ENCODE results near the gene SH3BP5L. TPM values are rescaled to one million over a fixed set of nuclear protein-coding genes. Genes with fewer than 3 reads are reported as not detected.

Gene SH3BP5L
- total RNA-seq: 23.9 and 26.0 TPM in 2 replicates

DNA sequence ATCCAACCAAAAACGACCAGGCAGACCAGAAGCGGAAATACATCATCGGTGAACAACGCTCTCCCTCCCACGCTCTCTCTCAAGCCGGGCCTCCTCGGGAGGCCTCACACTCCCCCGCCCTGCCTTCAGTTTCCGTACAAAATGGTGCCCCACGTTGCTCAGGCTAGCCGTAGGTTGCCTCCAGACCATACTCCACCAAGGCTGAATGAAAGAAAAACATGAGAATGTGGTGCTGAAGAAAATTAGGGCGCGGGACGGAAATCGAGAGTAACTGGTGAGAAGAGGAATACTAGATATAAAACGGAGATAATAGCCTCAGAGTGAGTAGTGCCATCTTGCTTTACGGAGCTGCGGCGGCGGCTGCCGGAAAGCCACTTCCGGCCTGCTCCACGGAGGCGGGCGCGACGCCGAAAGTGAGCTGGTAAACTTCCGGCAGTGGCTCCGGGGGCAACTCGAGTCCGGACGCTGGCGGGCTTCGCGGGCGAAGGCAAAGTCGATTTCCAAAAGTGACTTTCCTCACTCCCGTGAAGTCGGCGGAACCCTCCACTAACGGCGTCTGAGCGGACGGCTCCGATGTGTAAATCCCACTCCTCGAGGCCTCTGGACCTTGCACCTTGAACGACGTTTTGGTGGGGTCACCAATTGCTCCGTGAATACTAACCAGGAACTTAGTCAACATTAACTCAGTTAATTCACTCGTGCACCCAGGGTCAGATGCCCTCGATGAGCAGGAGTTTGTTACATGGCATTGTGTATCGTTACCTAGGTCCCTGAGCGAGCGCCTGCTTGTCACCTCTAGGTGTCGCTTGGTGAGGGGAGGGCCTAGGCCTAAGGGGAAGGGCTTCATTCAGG lies at the start of gene SH3BP5L:
TSS of gene SH3BP5L (minus strand) at position 7 of the 852 bp plus-strand sequence. CDS start 980 bp downstream, outside the sequence.

DNA sequence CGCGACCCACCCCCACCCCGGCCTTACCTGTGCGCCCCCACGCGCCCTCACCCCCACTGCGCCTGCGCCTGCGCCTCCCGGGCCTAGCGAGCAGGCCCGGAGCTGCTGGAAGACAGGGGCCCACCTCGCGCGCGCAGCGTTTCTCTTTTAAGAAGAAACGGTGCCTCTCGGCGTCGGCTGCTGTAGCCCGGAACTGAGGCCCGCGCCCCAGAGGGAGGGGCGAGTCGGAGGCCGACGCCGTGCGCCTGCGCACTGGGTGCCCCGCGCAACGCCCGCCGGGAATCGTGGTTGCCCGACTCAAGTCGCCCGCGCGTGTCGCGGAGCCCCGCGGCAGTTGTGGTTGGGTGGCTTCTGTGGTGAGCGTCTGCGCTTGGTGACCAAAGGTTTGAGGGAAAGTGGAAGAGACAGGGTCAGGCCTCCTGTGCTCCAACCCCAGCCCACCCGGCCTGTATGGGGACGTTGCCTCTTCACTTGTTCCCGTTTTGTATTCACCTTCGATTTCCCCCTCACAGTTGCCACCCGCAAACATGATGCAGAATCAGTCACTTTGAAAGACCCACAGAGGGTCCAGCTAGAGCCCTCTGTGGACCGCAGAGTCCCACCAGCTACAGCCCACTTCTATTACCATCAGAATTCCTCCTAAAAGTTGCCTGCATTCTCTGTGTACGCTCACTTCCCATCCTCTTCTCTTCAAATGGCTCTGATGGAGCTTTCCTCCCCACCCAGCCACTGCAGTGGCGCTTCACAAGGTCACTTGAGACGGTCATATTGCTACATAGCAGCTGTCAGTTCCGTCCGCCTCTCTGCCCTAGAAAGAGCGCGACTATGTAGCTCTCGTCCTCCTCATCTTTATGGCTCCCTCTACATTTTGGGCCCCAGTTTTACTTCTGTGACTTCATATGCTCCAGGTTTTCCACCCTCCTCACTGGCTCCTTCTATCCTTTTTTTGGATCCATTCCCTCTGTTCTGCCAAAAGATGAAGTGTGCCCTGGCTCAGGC lies 33.5 kb upstream of the SH3BP5L start, which contains the start of gene ZNF692:
TSS of gene ZNF692 (minus strand) at position 195 of the 999 bp plus-strand sequence. CDS start 776 bp downstream, outside the sequence.

DNA sequence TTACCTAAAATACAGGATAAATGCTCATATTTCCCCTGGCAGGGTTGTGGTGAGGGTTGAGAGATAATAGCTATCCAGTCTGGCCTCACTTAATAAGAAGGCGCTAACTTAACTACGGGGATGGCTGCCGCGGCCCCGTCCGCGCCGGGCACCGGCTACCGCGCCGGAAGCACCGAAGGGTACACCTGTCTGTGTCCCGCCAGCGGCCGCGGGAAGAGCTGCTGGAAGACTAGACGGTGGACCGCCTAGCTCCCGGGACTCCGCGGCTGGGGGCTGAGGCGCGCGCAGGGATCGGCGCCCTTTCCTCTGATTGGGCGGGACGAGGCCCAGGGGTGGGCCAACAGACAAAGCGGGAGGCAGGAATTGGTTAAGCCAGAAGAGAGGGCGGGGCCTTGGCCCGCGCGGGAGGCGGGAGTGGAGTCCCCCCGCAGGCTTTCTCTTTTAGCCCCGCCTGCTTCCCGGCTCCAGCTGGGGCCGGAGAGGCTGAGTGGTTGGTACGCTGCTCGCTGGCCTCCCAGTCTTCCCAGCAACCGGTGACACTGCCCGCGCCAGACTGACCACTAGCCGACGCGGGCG lies 12.2 kb upstream of the SH3BP5L start, which contains the start of gene ZNF672:
TSS of gene ZNF672 (plus strand) at position 444 of the 576 bp plus-strand sequence. CDS start 9,051 bp downstream, outside the sequence.

Small RNAs within 50 kb of the gene (small RNA-seq; reads per million reads assigned to genes)
- not detected for gene MIR3124

Other genes starting within 250 kb of the SH3BP5L start
- gene OR2T10, start 228.2 kb downstream of the SH3BP5L start, total RNA-seq: not detected in 2 replicates
- not detected in 2 replicates for gene OR2T11, start 190.8 kb downstream of the SH3BP5L start, total RNA-seq
- not detected in 2 replicates for gene OR2T35, start 180.6 kb downstream of the SH3BP5L start, total RNA-seq
- not detected in 2 replicates for gene OR2T27, start 170.4 kb downstream of the SH3BP5L start, total RNA-seq
- not detected in 2 replicates for gene OR14I1, start 123.1 kb downstream of the SH3BP5L start, total RNA-seq
- gene LYPD8, start 70.2 kb downstream of the SH3BP5L start, total RNA-seq: not detected in 2 replicates
- gene ZNF672, start 12.3 kb upstream of the SH3BP5L start, total RNA-seq: 16.6 and 22.5 TPM in 2 replicates
- gene ZNF692, start 33.2 kb upstream of the SH3BP5L start, total RNA-seq: 16.9 and 18.1 TPM in 2 replicates
- gene PGBD2, start 80.3 kb upstream of the SH3BP5L start, total RNA-seq: 5.5 and 6.3 TPM in 2 replicates

All from thoracic aorta endothelial cell (primary cell).